GM20431 (cell line): Measurements from ENCODE around the gene SPOCK1.
"Not testable (repeated sequence)": the region's sequence is repeated elsewhere in the genome, so short reads cannot be mapped to it uniquely, and the experiment has no call there.

Experiments used
- in situ Hi-C: fragments of 300-500 bp; cut with MseI, MboI; formaldehyde crosslinking; loops from one replicate; pipeline ENCODE4 v1.15.0; 2020; ENCODE audit warnings: low sequenced_read_pairs; ENCODE audit not compliant: unreplicated experiment

SPOCK1 gene

DNA sequence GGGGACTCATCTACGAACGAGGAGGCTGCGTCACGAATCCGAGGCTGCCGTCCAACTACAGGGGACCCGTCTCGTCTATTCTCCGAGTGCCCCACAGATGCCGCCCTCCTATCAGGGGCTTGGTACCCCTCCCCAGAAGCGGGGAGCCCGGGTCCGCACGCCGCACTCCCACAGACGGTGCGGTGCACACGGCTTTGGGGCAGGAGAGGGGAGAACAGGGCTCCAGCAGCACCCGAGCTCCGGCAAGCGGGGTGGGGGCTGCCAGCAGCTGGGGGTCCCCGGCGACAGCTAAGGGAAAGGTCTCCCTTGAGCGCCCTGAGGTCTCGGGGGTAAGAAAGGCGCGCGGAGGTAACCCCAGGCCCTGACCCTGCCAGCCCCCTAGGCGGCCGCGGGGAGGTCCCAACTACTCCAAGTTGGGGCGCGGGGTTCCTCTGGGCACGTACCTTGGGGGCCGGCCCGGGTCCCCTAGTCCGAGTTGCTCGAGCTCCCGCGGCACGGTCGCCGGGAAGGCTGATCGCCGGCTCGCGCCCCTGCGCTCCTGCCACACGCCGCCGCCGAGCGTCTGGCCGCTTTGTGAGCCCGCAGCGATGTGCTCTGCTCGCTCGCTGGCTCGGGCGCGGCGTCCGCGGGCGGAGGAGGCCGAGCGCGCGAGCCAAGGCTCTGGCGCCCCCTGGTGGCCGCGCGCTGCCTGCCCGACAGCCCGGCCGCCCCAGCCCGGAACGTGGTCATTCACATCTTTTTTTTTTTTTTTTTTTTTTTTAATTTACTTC, at the start of gene SPOCK1:
Gene SPOCK1 (minus strand): TSS at position 591 of the 770 bp plus-strand sequence.
- in situ Hi-C loops = no loop called here

- in situ Hi-C loops = no loop called here
Measured at GRCh38 chr5:137545956-137546355, 46.8 kb upstream of the SPOCK1 start.

DNA sequence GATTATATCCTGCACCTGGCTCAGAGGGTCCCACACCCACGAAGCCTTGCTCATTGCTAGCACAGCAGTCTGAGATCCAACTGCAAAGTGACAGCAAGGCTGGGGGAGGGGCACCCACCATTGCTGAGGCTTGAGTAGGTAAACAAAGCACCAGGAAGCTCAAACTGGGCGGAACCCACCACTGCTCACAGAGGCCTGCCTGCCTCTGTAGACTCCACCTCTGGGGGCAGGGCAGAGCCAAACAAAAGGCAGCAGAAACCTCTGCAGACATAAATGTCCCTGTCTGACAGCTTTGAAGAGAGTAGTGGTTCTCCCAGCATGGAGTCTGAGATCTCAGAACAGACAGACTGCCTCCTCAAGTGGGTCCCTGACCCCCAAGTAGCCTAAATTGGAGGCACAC, 36.3 kb upstream of the SPOCK1 start:
- in situ Hi-C loops = not testable (repeated sequence)

- in situ Hi-C loops = no loop called here
Measured at GRCh38 chr5:137533963-137534362, 34.8 kb upstream of the SPOCK1 start.

- in situ Hi-C loops = no loop called here
Measured at GRCh38 chr5:137531266-137531665, 32.1 kb upstream of the SPOCK1 start.

DNA sequence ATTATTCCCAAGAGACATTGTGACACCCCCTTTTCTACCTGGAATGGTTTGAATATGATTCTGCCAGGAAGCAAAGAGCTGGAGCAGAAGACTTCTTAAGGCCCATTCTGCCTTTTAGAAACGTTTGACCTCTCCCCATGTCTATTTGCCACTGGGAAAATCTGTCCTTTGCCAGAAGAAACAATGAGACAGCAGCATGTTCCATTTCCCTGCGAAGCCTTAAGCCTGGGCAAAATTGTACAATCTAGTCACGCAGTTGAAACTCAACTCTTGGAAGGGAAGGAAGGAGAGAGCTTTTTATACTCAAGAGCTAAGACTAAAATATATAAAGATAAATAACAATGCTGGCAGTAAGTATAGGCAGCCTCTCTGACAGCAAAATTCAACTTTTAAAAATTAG, 22.1 kb upstream of the SPOCK1 start:
- in situ Hi-C loops = loop anchor here (25.0 kb wide), 1 partner anchor 184 kb away; no protein-coding TSS in a partner anchor

GRCh38 chr5:137516961-137517360, 17.8 kb upstream of the SPOCK1 start:
- in situ Hi-C loops = loop anchor here (25.0 kb wide), 1 partner anchor 180 kb away; no protein-coding TSS in a partner anchor

GRCh38 chr5:137516251-137516797, 17.2 kb upstream of the SPOCK1 start:
- in situ Hi-C loops = loop anchor here (25.0 kb wide), 1 partner anchor 179 kb away; no protein-coding TSS in a partner anchor

GRCh38 chr5:137515238-137515637, 16.1 kb upstream of the SPOCK1 start:
- in situ Hi-C loops = loop anchor here (25.0 kb wide), 1 partner anchor 178 kb away; no protein-coding TSS in a partner anchor

GRCh38 chr5:137510671-137511070, 11.5 kb upstream of the SPOCK1 start:
- in situ Hi-C loops = loop anchor here (25.0 kb wide), 1 partner anchor 173 kb away; no protein-coding TSS in a partner anchor

DNA sequence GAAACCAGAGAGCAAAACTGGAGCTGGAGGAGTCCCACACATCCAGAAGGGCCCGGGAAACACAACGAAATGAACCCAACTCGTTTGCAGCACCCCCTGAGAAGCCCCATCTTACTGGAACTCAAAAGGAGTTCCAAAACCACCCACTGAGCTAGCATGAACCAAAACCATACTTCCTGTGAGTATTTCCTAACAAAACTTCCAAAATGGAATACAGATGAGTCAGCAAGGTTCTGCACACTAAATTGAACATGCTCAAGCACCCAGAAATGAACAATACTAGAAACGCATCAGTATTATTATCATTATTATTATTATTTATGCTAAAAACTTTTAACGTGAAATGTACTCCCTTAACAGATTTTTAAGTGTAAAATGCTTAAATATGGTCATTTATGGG, 8.0 kb upstream of the SPOCK1 start:
- in situ Hi-C loops = loop anchor here (25.0 kb wide), 1 partner anchor 170 kb away; no protein-coding TSS in a partner anchor

GRCh38 chr5:137506296-137506695, 7.2 kb upstream of the SPOCK1 start:
- in situ Hi-C loops = loop anchor here (25.0 kb wide), 1 partner anchor 169 kb away; no protein-coding TSS in a partner anchor

DNA sequence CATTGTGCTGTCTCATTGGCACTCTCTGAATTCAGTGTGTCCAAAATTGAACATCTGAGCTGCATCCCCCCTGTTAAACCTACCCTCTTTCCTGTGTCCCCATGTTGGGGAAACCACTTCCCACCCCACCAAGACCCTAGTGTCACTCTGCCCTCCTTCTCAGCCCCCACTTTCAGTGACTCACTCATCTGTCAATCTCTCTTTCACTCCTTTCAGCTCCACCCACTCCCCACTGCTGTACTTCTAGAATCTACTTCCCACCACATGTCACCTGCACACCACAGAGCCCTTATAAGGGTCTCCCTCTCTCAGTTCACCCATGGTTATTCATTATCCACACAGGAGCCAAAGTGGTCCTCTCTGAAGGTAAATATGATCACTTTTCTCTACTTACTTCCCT, 5.8 kb upstream of the SPOCK1 start:
- in situ Hi-C loops = loop anchor here (25.0 kb wide), 1 partner anchor 168 kb away; no protein-coding TSS in a partner anchor

DNA sequence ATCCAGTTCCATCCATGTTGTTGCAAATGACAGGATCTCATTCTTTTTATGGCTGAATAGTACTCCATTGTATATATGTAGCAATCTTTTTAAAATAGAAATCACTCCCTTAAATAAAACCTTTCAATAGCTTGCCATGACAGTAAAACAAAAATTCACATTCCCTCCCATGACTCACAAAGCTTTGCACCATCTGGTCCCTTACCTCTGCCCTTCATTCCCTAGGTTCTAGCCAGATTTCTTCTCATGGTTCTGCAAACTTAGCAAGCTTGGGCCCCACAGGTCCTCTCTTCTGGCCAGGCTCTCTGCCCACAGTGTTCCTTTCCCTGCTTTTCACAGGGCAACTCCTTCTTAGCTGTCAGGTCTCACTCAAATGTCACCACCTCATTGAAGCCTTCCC, 4.3 kb upstream of the SPOCK1 start:
- in situ Hi-C loops = loop anchor here (25.0 kb wide), 1 partner anchor 166 kb away; no protein-coding TSS in a partner anchor

DNA sequence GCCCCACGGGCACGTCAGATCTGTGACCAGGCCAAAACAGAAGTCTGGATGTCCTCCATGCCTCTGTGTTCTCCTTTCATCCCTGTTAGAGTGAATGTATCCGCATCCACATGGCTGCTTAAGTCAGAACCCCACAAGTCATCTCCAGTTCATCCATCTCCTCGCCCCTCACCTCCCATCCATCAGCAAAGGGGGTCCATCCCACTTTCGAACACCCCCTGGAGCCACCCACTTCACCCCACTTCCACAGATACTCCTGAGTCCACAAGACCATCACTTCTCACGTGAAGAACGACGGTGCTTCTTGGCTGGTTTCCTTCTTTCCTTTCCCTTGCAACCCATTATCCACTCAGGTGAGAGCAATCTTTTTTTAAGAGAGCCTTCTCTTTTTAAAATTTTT, 3.5 kb upstream of the SPOCK1 start:
- in situ Hi-C loops = loop anchor here (25.0 kb wide), 1 partner anchor 165 kb away; no protein-coding TSS in a partner anchor

GRCh38 chr5:137501846-137502406, 2.8 kb upstream of the SPOCK1 start:
- in situ Hi-C loops = loop anchor here (25.0 kb wide), 1 partner anchor 165 kb away; no protein-coding TSS in a partner anchor

GRCh38 chr5:137501226-137501625, 2.1 kb upstream of the SPOCK1 start:
- in situ Hi-C loops = loop anchor here (25.0 kb wide), 1 partner anchor 164 kb away; no protein-coding TSS in a partner anchor

DNA sequence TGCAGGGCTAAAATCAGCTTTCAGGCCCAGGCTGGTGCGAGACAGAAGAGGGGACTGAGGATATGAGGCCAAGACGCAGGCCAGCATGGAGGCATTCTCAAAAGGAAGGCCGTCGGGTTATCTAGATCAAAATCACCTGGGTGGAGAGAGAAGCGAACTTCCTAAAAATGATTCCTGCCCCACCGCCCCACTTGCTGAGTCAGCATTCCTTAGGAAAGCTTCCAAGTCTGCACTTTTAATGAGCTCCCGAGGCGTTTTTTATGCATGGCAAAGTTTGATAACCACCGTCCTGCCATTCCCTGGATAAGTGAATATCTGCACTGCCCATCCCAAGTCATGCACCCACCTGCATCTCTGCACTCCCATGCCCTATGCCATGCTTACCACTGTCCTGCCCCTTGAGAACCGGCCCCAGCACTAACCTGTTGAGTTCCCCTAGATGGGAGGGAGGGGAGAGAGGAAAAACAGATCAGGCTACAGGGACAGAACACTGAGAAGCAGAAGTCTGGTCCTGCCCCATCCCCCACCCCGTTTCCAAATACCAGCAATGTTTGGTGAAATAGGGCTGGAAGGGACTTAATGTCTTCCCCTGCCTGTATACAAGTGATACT, 1.6 kb upstream of the SPOCK1 start:
- in situ Hi-C loops = loop anchor here (25.0 kb wide), 1 partner anchor 163 kb away; no protein-coding TSS in a partner anchor

DNA sequence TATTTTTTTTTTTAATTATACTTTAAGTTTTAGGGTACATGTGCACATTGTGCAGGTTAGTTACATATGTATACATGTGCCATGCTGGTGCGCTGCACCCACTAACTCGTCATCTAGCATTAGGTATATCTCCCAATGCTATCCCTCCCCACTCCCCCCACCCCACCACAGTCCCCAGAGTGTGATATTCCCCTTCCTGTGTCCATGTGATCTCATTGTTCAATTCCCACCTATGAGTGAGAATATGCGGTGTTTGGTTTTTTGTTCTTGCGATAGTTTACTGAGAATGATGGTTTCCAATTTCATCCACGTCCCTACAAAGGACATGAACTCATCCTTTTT, 351 bp upstream of the SPOCK1 start:
- in situ Hi-C loops = not testable (repeated sequence)

GRCh38 chr5:137498301-137498735, 808 bp downstream of the SPOCK1 start:
- in situ Hi-C loops = no loop called here
